Endothelial cell of hepatic sinusoid (primary cell): ENCODE data around the gene C16orf74.

Source experiments
- in situ Hi-C: cut with HindIII; loops from 2 replicates; pipeline ENCODE4 v1.10.0; 2017; ENCODE audit warnings: low sequenced_read_pairs

C16orf74 gene

GRCh38 chr16:85720302-85720637 lies 30.6 kb downstream of the C16orf74 start:
- in situ Hi-C loops, result loop anchor here (5.0 kb wide), 1 partner anchor 63 kb away; no protein-coding TSS in a partner anchor

GRCh38 chr16:85719605-85720301 lies 31.1 kb downstream of the C16orf74 start:
- in situ Hi-C loops, result loop anchor here (5.0 kb wide), 1 partner anchor 62 kb away; no protein-coding TSS in a partner anchor

- in situ Hi-C loops, result no loop called here
Measured at GRCh38 chr16:85718682-85719081, 32.2 kb downstream of the C16orf74 start.

GRCh38 chr16:85718153-85718477 lies 32.8 kb downstream of the C16orf74 start:
- in situ Hi-C loops, result no loop called here

- in situ Hi-C loops, result no loop called here
Measured at GRCh38 chr16:85717393-85718152, 33.3 kb downstream of the C16orf74 start.

GRCh38 chr16:85716680-85717038 lies 34.2 kb downstream of the C16orf74 start:
- in situ Hi-C loops, result no loop called here

- in situ Hi-C loops, result no loop called here
Measured at GRCh38 chr16:85716022-85716679, 34.7 kb downstream of the C16orf74 start.

GRCh38 chr16:85715169-85716021 lies 35.5 kb downstream of the C16orf74 start:
- in situ Hi-C loops, result no loop called here

- in situ Hi-C loops, result no loop called here
Measured at GRCh38 chr16:85712801-85713200, 38.1 kb downstream of the C16orf74 start.

GRCh38 chr16:85711982-85712587 lies 38.8 kb downstream of the C16orf74 start:
- in situ Hi-C loops, result no loop called here

- in situ Hi-C loops, result no loop called here
Measured at GRCh38 chr16:85710732-85711131, 40.2 kb downstream of the C16orf74 start.

- in situ Hi-C loops, result no loop called here
Measured at GRCh38 chr16:85709766-85710585, 40.9 kb downstream of the C16orf74 start.

- in situ Hi-C loops, result no loop called here
Measured at GRCh38 chr16:85708338-85708737, 42.6 kb downstream of the C16orf74 start.

- in situ Hi-C loops, result no loop called here
Measured at GRCh38 chr16:85707528-85708095, 43.3 kb downstream of the C16orf74 start.

GRCh38 chr16:85706449-85707034 lies 44.4 kb downstream of the C16orf74 start:
- in situ Hi-C loops, result no loop called here

- in situ Hi-C loops, result no loop called here
Measured at GRCh38 chr16:85704900-85705846, 45.7 kb downstream of the C16orf74 start.

GRCh38 chr16:85704011-85704410 lies 46.9 kb downstream of the C16orf74 start:
- in situ Hi-C loops, result no loop called here

- in situ Hi-C loops, result loop anchor here (5.0 kb wide), 1 partner anchor 63 kb away; no protein-coding TSS in a partner anchor
Measured at GRCh38 chr16:85699628-85700027, 51.3 kb downstream of the C16orf74 start.
